ENCODE measurements around the gene CA11.

DNA sequence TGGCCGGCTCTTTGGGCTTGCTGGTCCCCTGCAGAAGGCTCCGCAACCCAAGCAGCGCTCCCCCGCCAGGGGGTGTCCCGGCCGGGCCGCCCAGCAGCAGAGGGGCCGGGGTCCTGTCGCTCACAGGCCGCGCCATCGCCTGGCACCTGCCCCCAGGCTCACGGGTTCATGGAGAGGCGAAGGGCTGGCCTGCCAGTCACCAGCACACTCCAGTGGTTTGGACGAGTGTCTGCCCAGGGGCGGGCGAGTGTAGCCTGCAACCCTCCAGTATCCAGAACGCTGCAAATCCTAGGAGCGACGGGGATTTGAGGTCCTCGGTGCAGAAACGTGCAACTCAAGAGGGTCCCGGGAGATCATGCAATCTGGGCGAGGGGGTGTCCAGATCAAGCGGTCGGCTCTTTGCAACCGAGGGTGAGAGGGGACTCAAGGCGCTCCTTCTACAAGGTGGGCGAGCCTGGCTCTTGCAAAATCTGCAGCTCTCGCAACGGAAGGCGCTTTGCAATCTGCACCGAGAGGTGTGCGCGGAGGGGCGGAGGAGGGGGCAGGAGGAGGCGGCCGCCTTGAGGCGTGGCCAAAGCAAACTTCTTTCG lies 9.0 kb downstream of the CA11 start, which contains the start of gene DBP:
- TF ChIP-seq, protein P1, sequence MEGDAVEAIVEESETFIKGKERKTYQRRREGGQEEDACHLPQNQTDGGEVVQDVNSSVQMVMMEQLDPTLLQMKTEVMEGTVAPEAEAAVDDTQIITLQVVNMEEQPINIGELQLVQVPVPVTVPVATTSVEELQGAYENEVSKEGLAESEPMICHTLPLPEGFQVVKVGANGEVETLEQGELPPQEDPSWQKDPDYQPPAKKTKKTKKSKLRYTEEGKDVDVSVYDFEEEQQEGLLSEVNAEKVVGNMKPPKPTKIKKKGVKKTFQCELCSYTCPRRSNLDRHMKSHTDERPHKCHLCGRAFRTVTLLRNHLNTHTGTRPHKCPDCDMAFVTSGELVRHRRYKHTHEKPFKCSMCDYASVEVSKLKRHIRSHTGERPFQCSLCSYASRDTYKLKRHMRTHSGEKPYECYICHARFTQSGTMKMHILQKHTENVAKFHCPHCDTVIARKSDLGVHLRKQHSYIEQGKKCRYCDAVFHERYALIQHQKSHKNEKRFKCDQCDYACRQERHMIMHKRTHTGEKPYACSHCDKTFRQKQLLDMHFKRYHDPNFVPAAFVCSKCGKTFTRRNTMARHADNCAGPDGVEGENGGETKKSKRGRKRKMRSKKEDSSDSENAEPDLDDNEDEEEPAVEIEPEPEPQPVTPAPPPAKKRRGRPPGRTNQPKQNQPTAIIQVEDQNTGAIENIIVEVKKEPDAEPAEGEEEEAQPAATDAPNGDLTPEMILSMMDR (IDR thresholded peaks at IDR 0.05): peak in 2 of 4 experiments; percentile 15 to 44
- TF ChIP-seq POLR2AphosphoS5 (IDR thresholded peaks at IDR 0.05) (no peak), POLR2A (IDR thresholded peaks at IDR 0.05) (peak; percentile 69)

All from prostate gland (tissue), 2 donors.